H1 (cell line): ENCODE results near the gene MAP1B. TPM values are rescaled to one million over a fixed set of nuclear protein-coding genes. Genes with fewer than 3 reads are reported as not detected.

Experiments
- CTCF ChIA-PET: fragments of 300-600 bp; sonication (Branson Sonifier 250); formaldehyde crosslinking; loops from one replicate; lab custom pipeline; 2021; ENCODE audit not compliant: partially characterized antibody; lab: Charles Lee
- POLR2A ChIA-PET: fragments of 300-600 bp; sonication (Branson Sonifier 250); formaldehyde crosslinking; loops from one replicate; lab custom pipeline; 2021; ENCODE audit warnings: inconsistent platforms; ENCODE audit not compliant: partially characterized antibody; lab: Charles Lee
- DNase-seq, 2 experiments: peaks; one replicate each; pipeline versions ENCODE4 v3.0.0 to v3.0.0-alpha.2; 2010 to 2022; ENCODE audit warnings: low spot score in 2 of 2, low read depth in 1 of 2, mixed read lengths in 1 of 2
- FAIRE-seq: peaks from 2 replicates; lab custom pipeline; 2011; peaks lifted over from hg19 to GRCh38; lab: Jason Lieb, UNC
- H2AFZ ChIP-seq: 2 replicates; pipeline ENCODE4 v1.8.1; 2012; ENCODE audit warnings: low read length, inconsistent platforms
- H2AK5ac ChIP-seq: 2 replicates; pipeline ENCODE4 v1.6.1; 2013; ENCODE audit warnings: low read depth, low read length
- H2BK120ac ChIP-seq: replicated peaks from 2 replicates; pipeline ENCODE3; 2013; ENCODE audit warnings: low read depth, low read length, inconsistent platforms
- H2BK12ac ChIP-seq: 2 replicates; pipeline ENCODE4 v1.6.1; 2013; ENCODE audit warnings: low read depth, low read length
- H2BK15ac ChIP-seq: 2 replicates; pipeline ENCODE4 v1.6.1; 2013; ENCODE audit warnings: low read length
- H2BK20ac ChIP-seq: 2 replicates; pipeline ENCODE4 v1.6.1; 2013; ENCODE audit warnings: low read length
- H2BK5ac ChIP-seq: 2 replicates; pipeline ENCODE4 v1.6.1; 2013; ENCODE audit warnings: low read depth, low read length
- H3K14ac ChIP-seq: 2 replicates; pipeline ENCODE4 v1.6.1; 2013; ENCODE audit warnings: inconsistent platforms; ENCODE audit not compliant: insufficient read length
- H3K18ac ChIP-seq: 2 replicates; pipeline ENCODE4 v1.6.1; 2013; ENCODE audit warnings: low read length; ENCODE audit errors: extremely low read depth
- H3K23ac ChIP-seq: 2 replicates; pipeline ENCODE4 v1.6.1; 2013; ENCODE audit warnings: inconsistent platforms; ENCODE audit not compliant: insufficient read length
- H3K23me2 ChIP-seq: 2 replicates; pipeline ENCODE4 v1.6.1; 2013; ENCODE audit warnings: low read depth, low read length
- H3K27ac ChIP-seq: 2 replicates; pipeline ENCODE4 v1.6.1; 2011; ENCODE audit warnings: low read depth, low read length, inconsistent platforms
- H3K27me3 ChIP-seq, 4 experiments: replicated peaks in 1 of 4; 1 replicate in 1 of 4; 2 replicates in 3 of 4; pipeline versions ENCODE4 v1.6.1 to v1.8.1; 2011 to 2013; ENCODE audit warnings: low read length in 3 of 4, mild to moderate bottlenecking in 3 of 4, inconsistent platforms in 2 of 4, mixed read lengths in 2 of 4, moderate library complexity in 1 of 4; ENCODE audit not compliant: control insufficient read depth in 3 of 4, insufficient read depth in 3 of 4; ENCODE audit errors: extremely low read depth in 1 of 4
- H3K36me3 ChIP-seq, 4 experiments: 2 replicates each; pipeline versions ENCODE4 v1.6.1 to v1.8.1; 2011 to 2013; ENCODE audit warnings: mild to moderate bottlenecking in 4 of 4, low read length in 3 of 4, moderate library complexity in 2 of 4, control low read depth in 1 of 4, inconsistent platforms in 1 of 4; ENCODE audit not compliant: insufficient read depth in 4 of 4, control insufficient read depth in 2 of 4
- H3K4ac ChIP-seq: replicated peaks from 2 replicates; pipeline ENCODE3; 2013; ENCODE audit warnings: low read length, low read depth, mixed read lengths, inconsistent platforms; ENCODE audit not compliant: insufficient read length
- H3K4me1 ChIP-seq, 4 experiments: replicated peaks in 1 of 4; 1 replicate in 1 of 4; 2 replicates in 3 of 4; pipeline versions ENCODE4 v1.6.1 to v1.8.1; 2011 to 2013; ENCODE audit warnings: low read length in 3 of 4, inconsistent platforms in 2 of 4, mixed read lengths in 1 of 4; ENCODE audit not compliant: insufficient read depth in 4 of 4, control insufficient read depth in 3 of 4
- H3K4me2 ChIP-seq, 2 experiments: 2 replicates each; pipeline versions ENCODE4 v1.6.1 to v1.8.1; 2011 to 2013; ENCODE audit warnings: low read depth in 2 of 2, low read length in 2 of 2, control low read depth in 1 of 2, inconsistent platforms in 1 of 2, mild to moderate bottlenecking in 1 of 2; ENCODE audit not compliant: insufficient read depth in 1 of 2
- H3K4me3 ChIP-seq, 4 experiments: fragments of 200-600, 300-600 bp in 1 of 4; sonication (generic), shearing (Covaris generic), sonication (Bioruptor Twin) in 1 of 4; 2 replicates each; pipeline versions ENCODE4 v1.5.1 to v1.8.1; 2011 to 2016; ENCODE audit warnings: low read length in 4 of 4, low read depth in 3 of 4, control low read depth in 2 of 4, inconsistent platforms in 2 of 4, mild to moderate bottlenecking in 2 of 4, mixed read lengths in 1 of 4, moderate library complexity in 1 of 4; ENCODE audit not compliant: insufficient read depth in 2 of 4; ENCODE audit errors: extremely low read depth in 1 of 4
- H3K56ac ChIP-seq: replicated peaks from 2 replicates; pipeline ENCODE3; 2013; ENCODE audit warnings: low read depth, mild to moderate bottlenecking, mixed read lengths, low read length, inconsistent platforms; ENCODE audit not compliant: insufficient read length
- H3K79me1 ChIP-seq: 2 replicates; pipeline ENCODE4 v1.6.1; 2013; ENCODE audit warnings: low read depth, low read length, control low read depth
- H3K79me2 ChIP-seq, 2 experiments: 2 replicates each; pipeline versions ENCODE4 v1.6.1 to v1.8.1; 2012 to 2013; ENCODE audit warnings: low read length in 2 of 2, mild to moderate bottlenecking in 2 of 2, inconsistent platforms in 1 of 2; ENCODE audit not compliant: insufficient read depth in 2 of 2, control insufficient read depth in 1 of 2
- H3K9ac ChIP-seq, 4 experiments: replicated peaks in 1 of 4; 1 replicate in 1 of 4; 2 replicates in 3 of 4; pipeline versions ENCODE4 v1.6.1 to v1.8.1; 2011 to 2013; ENCODE audit warnings: low read depth in 3 of 4, low read length in 3 of 4, control low read depth in 2 of 4, mild to moderate bottlenecking in 2 of 4, moderate library complexity in 2 of 4, inconsistent platforms in 1 of 4; ENCODE audit errors: extremely low read depth in 1 of 4
- H3K9me3 ChIP-seq, 2 experiments: 2 replicates each; pipeline versions ENCODE4 v1.6.1 to v1.8.1; 2012 to 2013; ENCODE audit warnings: mild to moderate bottlenecking in 2 of 2, moderate library complexity in 2 of 2, control low read depth in 1 of 2, inconsistent platforms in 1 of 2, low read depth in 1 of 2, low read length in 1 of 2, mixed read lengths in 1 of 2; ENCODE audit not compliant: insufficient read depth in 2 of 2
- H4K20me1 ChIP-seq, 2 experiments: replicated peaks in 1 of 2; 2 replicates each; pipeline versions ENCODE3 to v1.8.1; 2011 to 2013; ENCODE audit warnings: inconsistent platforms in 2 of 2, low read length in 2 of 2, mild to moderate bottlenecking in 1 of 2; ENCODE audit not compliant: insufficient read depth in 2 of 2, control insufficient read depth in 1 of 2
- H4K5ac ChIP-seq: 2 replicates; pipeline ENCODE4 v1.6.1; 2013; ENCODE audit warnings: low read length, low read depth, mixed read lengths, inconsistent platforms; ENCODE audit not compliant: insufficient read length
- H4K8ac ChIP-seq: 2 replicates; pipeline ENCODE4 v1.8.0; 2013; ENCODE audit warnings: mild to moderate bottlenecking, moderate library complexity, low read length, inconsistent platforms; ENCODE audit not compliant: insufficient read depth; ENCODE audit errors: extremely low read depth
- H4K91ac ChIP-seq: replicated peaks from 2 replicates; pipeline ENCODE3; 2013; ENCODE audit warnings: low read length, mixed read lengths, inconsistent platforms; ENCODE audit not compliant: insufficient read length
- CBX8 ChIP-seq: fragments of 300-800, 300-1000 bp; sonication (generic); IDR thresholded peaks from 2 replicates; pipeline ENCODE4 v1.7.1; 2016; ENCODE audit warnings: low read depth, low read length, borderline replicate concordance
- GABPA ChIP-seq: IDR thresholded peaks from 2 replicates; pipeline ENCODE4 v1.6.1; 2011; ENCODE audit warnings: mild to moderate bottlenecking, low read length, moderate library complexity, borderline replicate concordance; ENCODE audit not compliant: insufficient read depth
- HDAC6 ChIP-seq: IDR thresholded peaks from one replicate; pipeline ENCODE4 v1.7.1; 2012; ENCODE audit warnings: low read depth, mild to moderate bottlenecking, inconsistent platforms, low read length, moderate library complexity
- PHF8 ChIP-seq: fragments of 200-600 bp; sonication (generic); conservative IDR thresholded peaks from 2 replicates; pipeline ENCODE4 v1.7.1; 2012; ENCODE audit warnings: low read depth, mild to moderate bottlenecking, inconsistent platforms, low read length, moderate library complexity
- POLR2A ChIP-seq, 2 experiments: IDR thresholded peaks; 1 replicate in 1 of 2; 2 replicates in 1 of 2; pipeline ENCODE4 v1.6.1; 2011; ENCODE audit warnings: low read depth in 2 of 2, low read length in 2 of 2, mild to moderate bottlenecking in 2 of 2; ENCODE audit errors: control extremely low read depth in 1 of 2
- POLR2AphosphoS5 ChIP-seq: IDR thresholded peaks from 2 replicates; pipeline ENCODE4 v1.6.1; 2011; ENCODE audit warnings: low read depth, low read length
- RBBP5 ChIP-seq: IDR thresholded peaks from 2 replicates; pipeline ENCODE4 v1.7.1; 2012; ENCODE audit warnings: low read depth, mild to moderate bottlenecking, inconsistent platforms, low read length, moderate library complexity, borderline replicate concordance
- SAP30 ChIP-seq: fragments of 300-600 bp; sonication (generic); IDR thresholded peaks from 2 replicates; pipeline ENCODE4 v1.7.1; 2012; ENCODE audit warnings: low read length, moderate library complexity, mild to moderate bottlenecking, inconsistent platforms; ENCODE audit not compliant: insufficient read depth, insufficient replicate concordance
- SP2 ChIP-seq: IDR thresholded peaks from 2 replicates; pipeline ENCODE4 v1.6.1; 2012; ENCODE audit warnings: mild to moderate bottlenecking, low read length, inconsistent platforms
- TCF12 ChIP-seq: IDR thresholded peaks from 2 replicates; pipeline ENCODE4 v1.6.1; 2011; ENCODE audit warnings: low read depth, mild to moderate bottlenecking, low read length
- WGBS, 2 experiments: shearing (Covaris generic) in 1 of 2; methylation state at CpG; one replicate each; pipeline versions ENCODE4 v1.1.6 to v1.1.7; 2013 to 2015; ENCODE audit warnings: low lambda C conversion rate in 2 of 2, mixed read lengths in 2 of 2, inconsistent platforms in 1 of 2, low coverage in 1 of 2, missing lambda C conversion rate in 1 of 2; ENCODE audit not compliant: insufficient replicate concordance in 2 of 2, insufficient coverage in 1 of 2, insufficient read length in 1 of 2; ENCODE audit errors: extremely low coverage in 1 of 2, missing lambda C conversion rate in 1 of 2; 5-methylcytosine and 5-hydroxymethylcytosine counted together
- polyA plus RNA-seq, 7 experiments: library from polyadenylated mRNA; depleted of rRNA in 3 of 7; stranded (reverse) in 5 of 7; unstranded in 2 of 7; fragments of >200 nt in 5 of 7; fragments of 200-250 nt in 2 of 7; gene quantifications; 1 replicate in 5 of 7; 2 replicates in 1 of 7; 4 replicates in 1 of 7; pipeline versions ENCODE4 v1.2.1 to v1.2.3, GENCODE V29; 2011 to 2013; ENCODE audit warnings: missing spikeins in 2 of 7, mixed read lengths in 2 of 7
- total RNA-seq: library from RNA; stranded (reverse); fragmentation: NEBNext Ultra II Directional; extraction: Animal tissue kit (Norgen Biotek cat#: 25700); gene quantifications from 2 replicates; pipeline ENCODE4 v1.2.1, GENCODE V29; 2021
- TF ChIP-seq, protein P1 (sequence below): IDR thresholded peaks from 2 replicates; pipeline ENCODE4 v1.6.1; 2011; ENCODE audit warnings: low read length, improper control_type of control experiment
- TF ChIP-seq, protein P2 (sequence below): IDR thresholded peaks from 2 replicates; pipeline ENCODE4 v1.6.1; 2012; ENCODE audit warnings: inconsistent platforms

The MAP1B gene
- total and polyA plus RNA-seq, 2 of the 8 experiments (the other 6 are each of a cell fraction or from before 2014, with no cell fraction given): 24.5 to 120 TPM

DNA sequence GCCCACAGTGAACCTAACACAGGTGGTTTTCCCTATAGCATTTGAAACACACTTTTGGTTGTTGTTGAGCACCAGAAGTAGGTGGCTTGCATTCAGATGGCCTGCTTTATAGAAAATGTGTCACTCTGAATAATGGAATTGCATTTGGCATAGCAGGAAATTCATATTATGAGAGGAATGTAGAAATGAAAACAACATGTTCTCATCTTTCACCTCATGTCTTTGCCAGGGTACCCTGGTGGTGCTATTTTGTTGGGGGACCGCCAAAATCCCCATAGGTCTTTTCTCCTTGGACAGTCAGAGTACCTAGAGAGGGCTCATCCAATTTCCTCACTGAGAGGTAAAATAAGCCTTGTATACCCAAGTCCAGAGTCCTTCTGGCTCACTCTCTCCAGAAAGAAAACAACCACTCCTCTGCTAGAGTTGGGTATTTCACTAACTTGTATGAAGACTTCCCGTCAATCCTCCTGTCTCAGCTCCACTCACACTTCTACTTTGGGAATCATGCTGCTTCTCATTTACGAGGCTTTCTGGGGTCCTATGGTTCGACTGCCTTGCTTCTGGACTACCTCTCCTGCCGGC is 145.4 kb downstream of the MAP1B start:
- H4K8ac ChIP-seq: no peak overlapping the region
- CTCF ChIA-PET: interaction anchor here (0.6 to 2.0 kb wide), 2 partner anchors 17 to 246 kb away, joined by 3 to 5 read pairs; no protein-coding TSS in a partner anchor
- H3K36me3 ChIP-seq: no peaks in the 10 kb centered on the region; a peak in 3 of 8 replicates
- no peak overlapping the region for H4K5ac ChIP-seq
- no peak overlapping the region for H2BK120ac ChIP-seq
- no peak overlapping the region for H3K9ac ChIP-seq
- no peak for DNase-seq
- H3K9me3 ChIP-seq: no peaks in the 10 kb centered on the region
- peaks cover 0 to 3% of the 10 kb centered on the region in 2 experiments for H4K20me1 ChIP-seq
- no peaks in the 10 kb centered on the region for H3K27me3 ChIP-seq
- H3K79me1 ChIP-seq: no peaks in the 10 kb centered on the region
- no peak for FAIRE-seq
- H3K27ac ChIP-seq: no peak overlapping the region
- H3K79me2 ChIP-seq: peaks cover 0 to 3% of the 10 kb centered on the region in 2 experiments; a peak in 1 of 4 replicates
- H2BK5ac ChIP-seq: no peak overlapping the region
- H2BK15ac ChIP-seq: no peak overlapping the region
- no peak overlapping the region for H2AK5ac ChIP-seq
- WGBS, 2 experiments: 92% methylated on average over 5 of the region's 5 CpGs; no CpG with 5 or more reads in 1 of the 2 experiments
- no peak overlapping the region for H3K4me2 ChIP-seq
- H3K23me2 ChIP-seq: no peaks in the 10 kb centered on the region
- POLR2A ChIA-PET: interaction anchor here (0.9 kb wide), 1 partner anchor 8 kb away, joined by 3 read pairs; no protein-coding TSS in a partner anchor
- no peak overlapping the region for H2BK20ac ChIP-seq
- H4K91ac ChIP-seq: no peak overlapping the region
- no peak overlapping the region for H3K56ac ChIP-seq
- H3K14ac ChIP-seq: no peak overlapping the region
- H3K4me1 ChIP-seq: no peaks in the 10 kb centered on the region
- H3K4me3 ChIP-seq: no peak overlapping the region
- no peak overlapping the region for H3K18ac ChIP-seq
- no peak overlapping the region for H2BK12ac ChIP-seq
- no peak overlapping the region for H3K4ac ChIP-seq
- H2AFZ ChIP-seq: no peak overlapping the region
- H3K23ac ChIP-seq: no peak overlapping the region
- TF ChIP-seq GABPA: no peak
- no peak for TF ChIP-seq POLR2AphosphoS5
- TF ChIP-seq RBBP5: no peak
- TF ChIP-seq, protein P1, sequence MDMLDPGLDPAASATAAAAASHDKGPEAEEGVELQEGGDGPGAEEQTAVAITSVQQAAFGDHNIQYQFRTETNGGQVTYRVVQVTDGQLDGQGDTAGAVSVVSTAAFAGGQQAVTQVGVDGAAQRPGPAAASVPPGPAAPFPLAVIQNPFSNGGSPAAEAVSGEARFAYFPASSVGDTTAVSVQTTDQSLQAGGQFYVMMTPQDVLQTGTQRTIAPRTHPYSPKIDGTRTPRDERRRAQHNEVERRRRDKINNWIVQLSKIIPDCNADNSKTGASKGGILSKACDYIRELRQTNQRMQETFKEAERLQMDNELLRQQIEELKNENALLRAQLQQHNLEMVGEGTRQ: no peak
- TF ChIP-seq HDAC6: no peak
- TF ChIP-seq, protein P2, sequence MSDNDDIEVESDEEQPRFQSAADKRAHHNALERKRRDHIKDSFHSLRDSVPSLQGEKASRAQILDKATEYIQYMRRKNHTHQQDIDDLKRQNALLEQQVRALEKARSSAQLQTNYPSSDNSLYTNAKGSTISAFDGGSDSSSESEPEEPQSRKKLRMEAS: no peak
- TF ChIP-seq TCF12: no peak
- TF ChIP-seq SP2: no peak
- no peak for TF ChIP-seq SAP30
- no peak for TF ChIP-seq POLR2A (IDR thresholded peaks at IDR 0.05; ENCODE audit: control extremely low read depth in 1 of 2, low read depth in 2 of 2, low read length in 2 of 2)
- no peak for TF ChIP-seq CBX8
- TF ChIP-seq PHF8: no peak
